ENCODE data around the gene VAPB.

Gene VAPB

DNA sequence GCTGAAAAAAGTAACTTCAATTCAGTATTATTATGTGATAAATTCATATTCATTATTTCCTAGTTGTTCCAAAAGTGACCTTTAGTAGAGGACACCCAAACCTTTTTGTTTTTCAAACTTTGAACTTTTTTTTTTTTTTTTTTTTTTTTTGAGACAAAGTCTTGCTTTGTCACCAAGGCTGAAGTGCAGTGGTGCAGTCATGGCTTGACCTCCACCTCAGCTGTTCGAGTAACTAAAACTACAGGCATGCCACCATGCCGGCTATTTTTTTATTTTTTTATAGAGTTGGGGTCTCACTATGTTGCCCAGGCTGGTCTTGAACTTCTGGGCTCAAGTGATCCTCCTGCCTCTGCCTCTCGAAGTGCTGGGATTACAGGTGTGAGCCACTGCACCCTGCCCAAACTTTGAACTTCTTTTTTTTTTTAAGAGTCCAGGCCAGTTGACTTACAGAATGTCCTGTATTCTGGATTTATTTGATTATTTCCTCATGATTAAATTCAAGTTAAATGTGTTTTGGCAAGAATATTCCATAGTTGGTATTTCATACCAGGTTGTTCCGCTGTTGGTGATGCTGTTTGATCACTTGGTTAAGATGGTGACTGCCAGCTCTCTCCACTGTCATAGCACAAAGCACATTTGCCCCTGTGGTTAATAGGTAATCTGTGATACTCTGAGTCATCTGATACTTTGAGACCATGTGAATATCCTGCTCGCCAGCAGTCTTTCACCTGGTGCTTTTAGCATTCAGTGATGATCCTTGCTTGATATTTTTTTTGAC lies 48.0 kb downstream of the VAPB start (continued):
- TF ChIP-seq ATF2 (tag by site-specific recombination; IDR thresholded peaks at IDR 0.05; ENCODE audit: low read depth) (no peak), ZNF24 (tag by site-specific recombination; IDR thresholded peaks at IDR 0.05) (no peak), ZNF560 (tag by site-specific recombination; IDR thresholded peaks at IDR 0.05; ENCODE audit: borderline replicate concordance) (no peak), ZNF585B (tag by site-specific recombination; IDR thresholded peaks at IDR 0.05) (no peak), ZNF146 (tag by site-specific recombination; IDR thresholded peaks at IDR 0.05) (no peak), ZNF707 (tag by site-specific recombination; IDR thresholded peaks at IDR 0.05) (no peak), ZNF488 (tag by site-specific recombination; IDR thresholded peaks at IDR 0.05) (no peak), ZNF473 (tag by site-specific recombination; IDR thresholded peaks at IDR 0.05) (no peak)
- TF ChIP-seq, protein P1, sequence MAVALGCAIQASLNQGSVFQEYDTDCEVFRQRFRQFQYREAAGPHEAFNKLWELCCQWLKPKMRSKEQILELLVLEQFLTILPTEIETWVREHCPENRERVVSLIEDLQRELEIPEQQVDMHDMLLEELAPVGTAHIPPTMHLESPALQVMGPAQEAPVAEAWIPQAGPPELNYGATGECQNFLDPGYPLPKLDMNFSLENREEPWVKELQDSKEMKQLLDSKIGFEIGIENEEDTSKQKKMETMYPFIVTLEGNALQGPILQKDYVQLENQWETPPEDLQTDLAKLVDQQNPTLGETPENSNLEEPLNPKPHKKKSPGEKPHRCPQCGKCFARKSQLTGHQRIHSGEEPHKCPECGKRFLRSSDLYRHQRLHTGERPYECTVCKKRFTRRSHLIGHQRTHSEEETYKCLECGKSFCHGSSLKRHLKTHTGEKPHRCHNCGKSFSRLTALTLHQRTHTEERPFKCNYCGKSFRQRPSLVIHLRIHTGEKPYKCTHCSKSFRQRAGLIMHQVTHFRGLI (tag by site-specific recombination; IDR thresholded peaks at IDR 0.05) = no peak

- Histone ChIP-seq H3K36me3 (ENCODE audit: control insufficient read depth in 2 of 2, insufficient read depth in 1 of 2, low read length in 2 of 2) (peaks cover 3 to 61% of the 10 kb centered on the region in 2 experiments; a peak in 2 of 3 replicates), H3K27ac (ENCODE audit: extremely low read depth, low read depth, low read length) (no peak overlapping the region), H3K4me3 (ENCODE audit: low read depth, low read length) (no peak overlapping the region), H3K4me1 (ENCODE audit: control insufficient read depth, insufficient read depth, low read length) (no peaks in the 10 kb centered on the region), H3K9me3 (ENCODE audit: control insufficient read depth, insufficient read depth, low read depth, low read length) (no peaks in the 10 kb centered on the region)
- no peak for TF ChIP-seq ZFP41 (tag by site-specific recombination; IDR thresholded peaks at IDR 0.05; ENCODE audit: borderline replicate concordance)
- TF ChIP-seq ZFP37 (tag by site-specific recombination; IDR thresholded peaks at IDR 0.05) = no peak
- TF ChIP-seq, protein P2, sequence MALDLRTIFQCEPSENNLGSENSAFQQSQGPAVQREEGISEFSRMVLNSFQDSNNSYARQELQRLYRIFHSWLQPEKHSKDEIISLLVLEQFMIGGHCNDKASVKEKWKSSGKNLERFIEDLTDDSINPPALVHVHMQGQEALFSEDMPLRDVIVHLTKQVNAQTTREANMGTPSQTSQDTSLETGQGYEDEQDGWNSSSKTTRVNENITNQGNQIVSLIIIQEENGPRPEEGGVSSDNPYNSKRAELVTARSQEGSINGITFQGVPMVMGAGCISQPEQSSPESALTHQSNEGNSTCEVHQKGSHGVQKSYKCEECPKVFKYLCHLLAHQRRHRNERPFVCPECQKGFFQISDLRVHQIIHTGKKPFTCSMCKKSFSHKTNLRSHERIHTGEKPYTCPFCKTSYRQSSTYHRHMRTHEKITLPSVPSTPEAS (tag by site-specific recombination; IDR thresholded peaks at IDR 0.05) = no peak
- no peak for TF ChIP-seq TCF7L2 (IDR thresholded peaks at IDR 0.05; ENCODE audit: borderline replicate concordance, low read depth, low read length)
- TF ChIP-seq FEZF1 (tag by site-specific recombination; IDR thresholded peaks at IDR 0.05) = no peak
- no peak for TF ChIP-seq YY1 (tag by site-specific recombination; IDR thresholded peaks at IDR 0.05)
- no peak for TF ChIP-seq ZNF510 (tag by site-specific recombination; IDR thresholded peaks at IDR 0.05; ENCODE audit: insufficient replicate concordance)
- no peak for TF ChIP-seq ZNF558 (tag by site-specific recombination; IDR thresholded peaks at IDR 0.05)
- TF ChIP-seq ZSCAN5A (tag by site-specific recombination; IDR thresholded peaks at IDR 0.05) = no peak
- no peak for TF ChIP-seq ZNF785 (tag by site-specific recombination; IDR thresholded peaks at IDR 0.05)
- no peak for TF ChIP-seq ZNF76 (tag by site-specific recombination; IDR thresholded peaks at IDR 0.05; ENCODE audit: borderline replicate concordance, low read depth)
- ChIA-PET POLR2A (no interaction called here), CTCF (no interaction called here)
Measured at GRCh38 chr20:58438970-58439808, 50.2 kb downstream of the VAPB start.

Measured in HEK293 (cell line).